OCI-LY1 (cell line): ENCODE measurements around the gene SYT2.
"Not testable (repeated sequence)": the region's sequence is repeated elsewhere in the genome, so short reads cannot be mapped to it uniquely, and the experiment has no call there.

Experiments
- H2AFZ ChIP-seq: fragments of 200-600 bp; sonication (generic), shearing (Covaris generic); 2 replicates; pipeline ENCODE4 v1.6.0; 2014; ENCODE audit warnings: antibody characterized with exemption, mild to moderate bottlenecking, low read length
- H3F3A ChIP-seq: fragments of 200-600 bp; sonication (generic), shearing (Covaris generic); 2 replicates; pipeline ENCODE4 v1.6.0; 2014; ENCODE audit warnings: mild to moderate bottlenecking, antibody characterized with exemption, low read length, moderate library complexity; ENCODE audit not compliant: insufficient read depth
- H3K27ac ChIP-seq: fragments of 200-600 bp; sonication (generic); 2 replicates; pipeline ENCODE4 v1.5.1; 2014; ENCODE audit warnings: low read length, mixed run types, mild to moderate bottlenecking, low read depth; ENCODE audit not compliant: poor library complexity, severe bottlenecking
- H3K27me3 ChIP-seq: fragments of 200-600 bp; sonication (generic); 2 replicates; pipeline ENCODE4 v1.6.0; 2014; ENCODE audit warnings: antibody characterized with exemption, mild to moderate bottlenecking, low read length, moderate library complexity; ENCODE audit not compliant: insufficient read depth
- H3K36me3 ChIP-seq: fragments of 200-600 bp; sonication (generic); 2 replicates; pipeline ENCODE4 v1.6.1; 2014; ENCODE audit warnings: mild to moderate bottlenecking, antibody characterized with exemption, low read length, moderate library complexity, mixed read lengths; ENCODE audit not compliant: insufficient read depth
- H3K4me1 ChIP-seq: fragments of 200-600 bp; sonication (generic); 2 replicates; pipeline ENCODE4 v1.5.1; 2014; ENCODE audit warnings: mild to moderate bottlenecking, low read length, moderate library complexity; ENCODE audit not compliant: insufficient read depth, severe bottlenecking
- H3K4me2 ChIP-seq: fragments of 200-600 bp; sonication (generic), shearing (Covaris generic); 2 replicates; pipeline ENCODE4 v1.6.1; 2014; ENCODE audit warnings: low read length
- H3K4me3 ChIP-seq: fragments of 200-600 bp; sonication (generic); 2 replicates; pipeline ENCODE4 v1.5.1; 2014; ENCODE audit warnings: low read length, low read depth, mild to moderate bottlenecking, mixed read lengths; ENCODE audit not compliant: poor library complexity, severe bottlenecking
- H3K79me2 ChIP-seq: fragments of 200-600 bp; shearing (Covaris generic); 2 replicates; pipeline ENCODE4 v1.6.1; 2016; ENCODE audit warnings: mixed run types, low read length, mixed read lengths; ENCODE audit not compliant: insufficient read depth
- H3K9ac ChIP-seq: fragments of 200-600 bp; sonication (generic), shearing (Covaris generic); 2 replicates; pipeline ENCODE4 v1.6.1; 2014; ENCODE audit warnings: mild to moderate bottlenecking, low read length, mixed read lengths
- H3K9me2 ChIP-seq: fragments of 200-600 bp; sonication (generic), shearing (Covaris generic); 2 replicates; pipeline ENCODE4 v1.6.1; 2014; ENCODE audit warnings: low read depth, mild to moderate bottlenecking, low read length, mixed read lengths
- H3K9me3 ChIP-seq: fragments of 200-600 bp; shearing (Covaris generic); 2 replicates; pipeline ENCODE4 v1.6.1; 2014; ENCODE audit warnings: low read length, mixed read lengths
- H4K20me1 ChIP-seq: fragments of 200-600 bp; sonication (generic), shearing (Covaris generic); 2 replicates; pipeline ENCODE4 v1.6.0; 2016; ENCODE audit warnings: mild to moderate bottlenecking, low read length; ENCODE audit not compliant: insufficient read depth
- EZH2 ChIP-seq: fragments of 200-600 bp; sonication (generic), shearing (Covaris generic); IDR thresholded peaks from 2 replicates; pipeline ENCODE4 v1.8.0; 2017; ENCODE audit warnings: borderline replicate concordance, mixed run types, mild to moderate bottlenecking, antibody characterized with exemption, low read length, moderate library complexity, mixed read lengths
- TF ChIP-seq, protein P1 (sequence below): fragments of 200-600 bp; sonication (generic), shearing (Covaris generic); IDR thresholded peaks from 2 replicates; pipeline ENCODE4 v1.5.1; 2017; ENCODE audit warnings: mild to moderate bottlenecking, antibody characterized with exemption, low read length, moderate library complexity, mixed read lengths

SYT2 gene

DNA sequence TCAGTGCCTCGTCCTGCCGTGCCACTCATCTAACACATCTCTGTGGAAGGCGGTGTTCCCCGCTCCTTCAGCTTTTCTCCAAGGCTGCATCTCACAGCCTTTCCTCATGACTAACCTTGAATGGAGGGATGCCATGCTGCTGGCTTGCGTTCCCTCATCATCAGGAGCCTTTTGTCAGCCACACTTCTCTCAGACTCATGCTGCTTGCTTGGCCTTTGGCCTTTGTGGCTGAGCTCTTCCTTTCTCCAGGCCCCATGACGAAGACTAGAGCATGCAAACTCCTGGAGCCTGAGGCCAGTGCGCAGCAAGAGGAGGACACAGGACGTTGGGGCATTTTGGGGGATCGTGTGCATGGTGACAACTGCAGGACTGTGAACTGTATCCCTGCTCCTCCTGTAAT is 70.8 kb downstream of the SYT2 start:
- no peaks in the 10 kb centered on the region for H3K27me3 ChIP-seq
- no peak overlapping the region for H3K4me2 ChIP-seq
- no peak overlapping the region for H3K9ac ChIP-seq
- H2AFZ ChIP-seq = no peak overlapping the region
- no peak for TF ChIP-seq EZH2
- TF ChIP-seq, protein P1, sequence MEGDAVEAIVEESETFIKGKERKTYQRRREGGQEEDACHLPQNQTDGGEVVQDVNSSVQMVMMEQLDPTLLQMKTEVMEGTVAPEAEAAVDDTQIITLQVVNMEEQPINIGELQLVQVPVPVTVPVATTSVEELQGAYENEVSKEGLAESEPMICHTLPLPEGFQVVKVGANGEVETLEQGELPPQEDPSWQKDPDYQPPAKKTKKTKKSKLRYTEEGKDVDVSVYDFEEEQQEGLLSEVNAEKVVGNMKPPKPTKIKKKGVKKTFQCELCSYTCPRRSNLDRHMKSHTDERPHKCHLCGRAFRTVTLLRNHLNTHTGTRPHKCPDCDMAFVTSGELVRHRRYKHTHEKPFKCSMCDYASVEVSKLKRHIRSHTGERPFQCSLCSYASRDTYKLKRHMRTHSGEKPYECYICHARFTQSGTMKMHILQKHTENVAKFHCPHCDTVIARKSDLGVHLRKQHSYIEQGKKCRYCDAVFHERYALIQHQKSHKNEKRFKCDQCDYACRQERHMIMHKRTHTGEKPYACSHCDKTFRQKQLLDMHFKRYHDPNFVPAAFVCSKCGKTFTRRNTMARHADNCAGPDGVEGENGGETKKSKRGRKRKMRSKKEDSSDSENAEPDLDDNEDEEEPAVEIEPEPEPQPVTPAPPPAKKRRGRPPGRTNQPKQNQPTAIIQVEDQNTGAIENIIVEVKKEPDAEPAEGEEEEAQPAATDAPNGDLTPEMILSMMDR = no peak
- no peaks in the 10 kb centered on the region for H3K9me2 ChIP-seq
- no peaks in the 10 kb centered on the region for H3K9me3 ChIP-seq
- H3K79me2 ChIP-seq = no peaks in the 10 kb centered on the region
- H3K36me3 ChIP-seq = no peaks in the 10 kb centered on the region
- no peaks in the 10 kb centered on the region for H3F3A ChIP-seq
- H3K4me1 ChIP-seq = no peaks in the 10 kb centered on the region
- H3K27ac ChIP-seq = no peak overlapping the region
- no peaks in the 10 kb centered on the region for H4K20me1 ChIP-seq
- no peak overlapping the region for H3K4me3 ChIP-seq

DNA sequence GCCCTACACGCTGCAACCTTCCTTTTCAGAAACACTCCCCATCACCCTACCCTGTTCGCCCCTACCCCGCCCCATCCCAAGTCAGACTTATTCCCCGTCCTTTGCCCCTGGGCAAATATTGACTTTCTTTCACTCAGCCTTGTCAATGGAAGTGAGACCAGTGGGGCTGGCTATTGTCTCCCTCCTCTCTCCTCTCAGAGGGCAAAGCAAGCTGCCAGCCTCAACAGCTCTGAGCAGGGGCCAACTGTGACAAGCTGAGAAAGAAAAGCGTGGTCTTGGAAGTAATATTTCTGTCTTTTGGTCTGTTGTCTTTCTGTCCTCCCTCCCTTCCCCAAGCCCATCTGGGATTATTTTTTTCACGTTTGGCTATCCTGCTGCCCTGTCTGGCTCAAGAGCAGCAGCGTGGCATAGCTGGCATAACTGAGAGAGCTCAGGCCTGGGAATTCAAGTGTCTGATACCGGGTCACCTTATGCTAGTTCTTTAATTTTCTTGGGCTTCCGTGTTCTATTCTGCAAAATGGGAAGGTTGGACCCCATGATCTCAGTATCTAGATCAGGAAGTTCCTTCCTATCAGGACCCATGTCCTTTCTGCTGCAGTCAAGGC is 71.5 kb downstream of the SYT2 start:
- not testable (repeated sequence) for H3K4me3 ChIP-seq, H3K27ac ChIP-seq, H4K20me1 ChIP-seq, H3K36me3 ChIP-seq, H3F3A ChIP-seq, H2AFZ ChIP-seq, H3K9ac ChIP-seq, H3K4me1 ChIP-seq, H3K4me2 ChIP-seq, H3K9me2 ChIP-seq, H3K9me3 ChIP-seq, H3K27me3 ChIP-seq, H3K79me2 ChIP-seq

DNA sequence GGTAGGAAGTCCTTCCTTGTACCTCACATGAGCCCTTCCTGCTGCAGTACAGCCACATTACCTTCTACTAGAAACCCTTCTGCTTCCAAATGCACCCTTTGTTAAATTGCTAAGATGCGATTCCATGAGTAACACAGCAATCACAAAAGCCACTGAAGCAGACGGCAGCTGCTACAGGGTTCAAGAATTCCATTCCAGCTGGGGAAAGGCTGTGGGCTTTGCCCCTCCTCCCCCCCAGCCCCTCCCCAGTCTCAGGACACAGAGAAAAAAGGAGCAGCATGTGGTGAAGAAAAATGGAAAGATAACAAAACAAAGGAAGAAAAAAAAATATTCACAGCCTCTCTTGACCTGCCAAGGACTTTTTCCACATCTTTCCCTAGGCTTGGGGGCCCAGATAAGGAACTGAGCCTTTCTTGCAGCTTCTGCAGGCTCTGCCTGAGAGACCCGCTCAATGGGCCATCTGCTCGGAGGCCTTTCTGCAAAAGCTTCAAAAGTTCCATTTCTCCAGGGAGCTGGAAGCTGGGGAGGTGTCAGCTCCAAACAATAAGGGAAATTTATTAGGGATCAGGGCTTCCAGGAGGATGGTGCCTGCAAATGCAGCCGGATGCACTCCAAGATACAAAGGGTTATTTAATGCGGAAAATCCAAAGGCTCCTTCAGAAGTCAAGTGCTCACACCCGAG is 72.1 kb downstream of the SYT2 start:
- Histone ChIP-seq H3K9me2 (no peaks in the 10 kb centered on the region), H3K27ac (no peak overlapping the region), H4K20me1 (no peaks in the 10 kb centered on the region), H3K4me3 (no peak overlapping the region), H3K4me1 (no peaks in the 10 kb centered on the region), H3K36me3 (no peaks in the 10 kb centered on the region), H3K9ac (no peak overlapping the region), H3F3A (no peaks in the 10 kb centered on the region), H3K79me2 (no peaks in the 10 kb centered on the region), H3K4me2 (no peak overlapping the region), H3K9me3 (no peaks in the 10 kb centered on the region), H2AFZ (no peak overlapping the region), H3K27me3 (no peaks in the 10 kb centered on the region)
- TF ChIP-seq, protein P1 = no peak
- no peak for TF ChIP-seq EZH2

DNA sequence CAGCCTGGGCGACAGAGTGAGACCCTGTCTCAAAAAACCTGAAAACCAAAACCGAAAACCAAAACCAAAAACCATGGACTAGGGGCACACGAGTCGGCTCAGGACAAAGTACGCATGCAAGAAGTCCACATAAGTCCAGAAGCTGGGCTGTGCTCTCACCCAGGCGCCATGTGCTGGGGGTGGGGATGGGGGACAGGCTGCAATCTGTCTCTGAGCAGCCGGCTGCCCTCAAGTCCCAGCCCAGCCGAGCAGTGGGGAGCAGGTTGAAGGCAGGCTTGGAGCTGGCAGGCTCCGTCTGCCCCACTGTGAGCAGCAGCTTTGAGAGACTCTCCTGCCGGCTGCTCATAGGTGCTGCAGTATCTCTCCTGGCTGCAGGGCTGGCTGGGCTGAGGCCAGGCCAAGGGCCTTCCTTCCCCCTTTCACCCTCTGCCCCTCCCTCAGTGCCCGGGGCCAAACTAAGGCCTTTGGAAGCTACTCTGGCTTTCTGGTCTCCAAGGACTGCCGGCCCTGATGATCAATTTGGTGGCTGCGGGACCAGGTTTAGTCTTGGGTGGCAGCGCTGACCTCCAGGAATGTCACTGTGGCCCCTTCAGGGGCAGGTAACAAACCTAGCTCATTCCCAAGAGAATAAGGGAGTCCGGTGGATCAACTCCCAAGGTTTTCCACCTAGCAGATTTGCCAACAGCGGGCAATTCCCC is 72.8 kb downstream of the SYT2 start:
- not testable (repeated sequence) for H3K27me3 ChIP-seq, H3K9ac ChIP-seq, H4K20me1 ChIP-seq, H3K79me2 ChIP-seq, H3K9me3 ChIP-seq, H3F3A ChIP-seq, H3K4me1 ChIP-seq, H3K4me2 ChIP-seq, H3K27ac ChIP-seq, H3K9me2 ChIP-seq, H2AFZ ChIP-seq, H3K4me3 ChIP-seq, H3K36me3 ChIP-seq

DNA sequence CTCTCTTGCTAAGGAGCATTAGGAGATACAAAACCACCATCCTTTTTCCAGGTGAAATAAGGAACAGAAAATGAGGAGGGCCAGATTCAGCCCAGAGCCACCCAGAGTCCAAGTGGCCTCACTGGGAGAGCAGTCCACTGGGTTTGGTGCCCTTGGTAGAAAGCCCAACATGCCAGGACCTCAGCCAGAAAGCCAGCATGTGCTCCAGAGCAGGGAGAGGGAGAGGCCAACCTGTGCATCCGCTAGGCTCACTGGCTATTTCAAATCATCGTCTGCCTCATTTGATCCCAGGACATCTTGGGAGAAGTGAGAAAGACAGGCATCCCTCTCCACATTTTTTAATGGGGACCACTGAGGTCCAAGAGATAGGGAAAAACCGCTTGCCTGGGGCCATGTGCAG is 74.1 kb downstream of the SYT2 start:
- H3K9me2 ChIP-seq, H3K27me3 ChIP-seq, H3K9me3 ChIP-seq, H3K4me2 ChIP-seq, H3K27ac ChIP-seq, H3K79me2 ChIP-seq, H4K20me1 ChIP-seq, H3K4me3 ChIP-seq, H3K4me1 ChIP-seq, H3K36me3 ChIP-seq, H3K9ac ChIP-seq, H2AFZ ChIP-seq, H3F3A ChIP-seq: not testable (repeated sequence)
